Activated naive CD4-positive, alpha-beta T cell (primary cell): ENCODE results near the gene CD37.
A peak's percentile ranks its signal among the peaks of the same experiment; 100 is the strongest.
"Not testable (repeated sequence)": the region's sequence is repeated elsewhere in the genome, so short reads cannot be mapped to it uniquely, and the experiment has no call there.

Source experiments
- DNase-seq, 4 experiments: peaks; one replicate each; lab custom pipeline; 2025; lab: John Stamatoyannopoulos, UW

Gene CD37

GRCh38 chr19:49347835-49348234 is 12.6 kb downstream of the CD37 start:
- no peak for DNase-seq

GRCh38 chr19:49348305-49349189 is 13.3 kb downstream of the CD37 start:
- DNase-seq, result no peak

GRCh38 chr19:49349567-49349966 is 14.4 kb downstream of the CD37 start:
- no peak for DNase-seq

GRCh38 chr19:49355909-49356353 is 20.7 kb downstream of the CD37 start:
- no peak for DNase-seq

- no peak for DNase-seq
Observed at GRCh38 chr19:49356382-49356781, 21.2 kb downstream of the CD37 start.

GRCh38 chr19:49357186-49357585 is 22.0 kb downstream of the CD37 start:
- DNase-seq, result no peak

GRCh38 chr19:49359851-49360820 is 24.9 kb downstream of the CD37 start:
- no peak for DNase-seq

GRCh38 chr19:49361438-49362047 is 26.3 kb downstream of the CD37 start:
- no peak for DNase-seq

GRCh38 chr19:49362048-49362928 is 27.1 kb downstream of the CD37 start, which contains the start of gene TEAD2:
TEAD2 (minus strand) TSS chr19:49362416; CDS start chr19:49360075, 2,341 bp downstream.
- DNase-seq, result no peak

GRCh38 chr19:49362929-49363267 is 27.7 kb downstream of the CD37 start:
- no peak for DNase-seq

GRCh38 chr19:49363268-49364082 is 28.3 kb downstream of the CD37 start, which contains the start of gene DKKL1:
DKKL1 (plus strand) TSS chr19:49363877; CDS start chr19:49363999, 122 bp downstream.
- peak; percentile 25 to 54 (median 44) for DNase-seq

GRCh38 chr19:49364083-49364737 is 29.0 kb downstream of the CD37 start:
- DNase-seq, result no peak

- no peak for DNase-seq
Observed at GRCh38 chr19:49366110-49366509, 30.9 kb downstream of the CD37 start.

GRCh38 chr19:49368711-49369358 is 33.6 kb downstream of the CD37 start:
- no peak for DNase-seq

- DNase-seq, result no peak
Observed at GRCh38 chr19:49371184-49371583, 36.0 kb downstream of the CD37 start.

- not testable (repeated sequence) for DNase-seq
Observed at GRCh38 chr19:49373174-49373573, 38.0 kb downstream of the CD37 start.

GRCh38 chr19:49374665-49375434 is 39.6 kb downstream of the CD37 start:
- no peak for DNase-seq

- no peak for DNase-seq
Observed at GRCh38 chr19:49378512-49378911, 43.3 kb downstream of the CD37 start.
